SIG-M5 (cell line): ENCODE results near the gene ACTL8.

ENCODE experiments used
- DNase-seq: peaks from one replicate; lab custom pipeline; 2025; lab: John Stamatoyannopoulos, UW

The ACTL8 gene

GRCh38 chr1:17845583-17845982, 90.5 kb downstream of the ACTL8 start:
- no peak for DNase-seq

GRCh38 chr1:17846341-17846740, 91.2 kb downstream of the ACTL8 start:
- DNase-seq = no peak

GRCh38 chr1:17847111-17847510, 92.0 kb downstream of the ACTL8 start:
- no peak for DNase-seq

- no peak for DNase-seq
Observed at GRCh38 chr1:17849216-17849615, 94.1 kb downstream of the ACTL8 start.

- no peak for DNase-seq
Observed at GRCh38 chr1:17851056-17851455, 95.9 kb downstream of the ACTL8 start.

GRCh38 chr1:17852383-17852782, 97.2 kb downstream of the ACTL8 start:
- no peak for DNase-seq

GRCh38 chr1:17853241-17853935, 98.3 kb downstream of the ACTL8 start:
- no peak for DNase-seq

- no peak for DNase-seq
Observed at GRCh38 chr1:17856496-17857108, 101.5 kb downstream of the ACTL8 start.

GRCh38 chr1:17857109-17857499, 102.0 kb downstream of the ACTL8 start:
- no peak for DNase-seq

- DNase-seq = no peak
Observed at GRCh38 chr1:17857996-17858395, 102.9 kb downstream of the ACTL8 start.

GRCh38 chr1:17860812-17861211, 105.7 kb downstream of the ACTL8 start:
- no peak for DNase-seq

- no peak for DNase-seq
Observed at GRCh38 chr1:17861685-17862084, 106.6 kb downstream of the ACTL8 start.

- DNase-seq = no peak
Observed at GRCh38 chr1:17862121-17862520, 107.0 kb downstream of the ACTL8 start.

- DNase-seq = no peak
Observed at GRCh38 chr1:17865912-17866739, 111.0 kb downstream of the ACTL8 start.

- no peak for DNase-seq
Observed at GRCh38 chr1:17866740-17867029, 111.6 kb downstream of the ACTL8 start.

- DNase-seq = no peak
Observed at GRCh38 chr1:17867470-17867869, 112.3 kb downstream of the ACTL8 start.

GRCh38 chr1:17869815-17870214, 114.7 kb downstream of the ACTL8 start:
- DNase-seq = no peak

- DNase-seq = no peak
Observed at GRCh38 chr1:17870679-17871078, 115.5 kb downstream of the ACTL8 start.

- no peak for DNase-seq
Observed at GRCh38 chr1:17873007-17873675, 118.0 kb downstream of the ACTL8 start.

GRCh38 chr1:17874231-17874630, 119.1 kb downstream of the ACTL8 start:
- no peak for DNase-seq

GRCh38 chr1:17874710-17875109, 119.6 kb downstream of the ACTL8 start:
- no peak for DNase-seq

- no peak for DNase-seq
Observed at GRCh38 chr1:17875171-17875881, 120.2 kb downstream of the ACTL8 start.
